HG02973 (cell line): ENCODE data around the gene MDK.

Source experiments
- ATAC-seq: cut with Tn5 transposase; IDR thresholded peaks from one replicate; pipeline ENCODE4 v1.9.1; 2021; ENCODE audit warnings: moderate library complexity; ENCODE audit not compliant: unreplicated experiment

Gene MDK

GRCh38 chr11:46381819-46382645, 563 bp downstream of the MDK start:
- ATAC-seq, result no peak

GRCh38 chr11:46382646-46383403, 1.4 kb downstream of the MDK start:
- ATAC-seq, result no peak

- ATAC-seq, result no peak
Measured at GRCh38 chr11:46383404-46383758, 1.9 kb downstream of the MDK start.

GRCh38 chr11:46383974-46384701, 2.7 kb downstream of the MDK start:
- no peak for ATAC-seq

GRCh38 chr11:46385169-46386004, 3.9 kb downstream of the MDK start:
- no peak for ATAC-seq

GRCh38 chr11:46386005-46386578, 4.6 kb downstream of the MDK start:
- ATAC-seq, result no peak

GRCh38 chr11:46386674-46387073, 5.2 kb downstream of the MDK start:
- no peak for ATAC-seq

- no peak for ATAC-seq
Measured at GRCh38 chr11:46387456-46387855, 6.0 kb downstream of the MDK start.

GRCh38 chr11:46387919-46388618, 6.6 kb downstream of the MDK start:
- no peak for ATAC-seq

GRCh38 chr11:46388619-46389449, 7.4 kb downstream of the MDK start:
- ATAC-seq, result no peak

- no peak for ATAC-seq
Measured at GRCh38 chr11:46389450-46390330, 8.2 kb downstream of the MDK start.

GRCh38 chr11:46390331-46391171, 9.1 kb downstream of the MDK start:
- no peak for ATAC-seq

GRCh38 chr11:46391186-46391577, 9.7 kb downstream of the MDK start:
- no peak for ATAC-seq

- ATAC-seq, result no peak
Measured at GRCh38 chr11:46391578-46392420, 10.3 kb downstream of the MDK start, which contains the start of gene CHRM4. Gene CHRM4 (minus strand): TSS chr11:46391776. CDS start chr11:46386557, 5,219 bp downstream.

GRCh38 chr11:46392421-46393230, 11.2 kb downstream of the MDK start:
- ATAC-seq, result peak; percentile 71
